Keratinocyte (primary cell): ENCODE results near the gene ILDR1. TPM values are rescaled to one million over a fixed set of nuclear protein-coding genes. Genes with fewer than 3 reads are reported as not detected.

Experiments
- DNase-seq: peaks from one replicate; pipeline ENCODE4 v3.0.0-alpha.2; 2011; ENCODE audit warnings: low read depth, missing footprints, low spot score
- FAIRE-seq: peaks from 2 replicates; lab custom pipeline; 2011; peaks lifted over from hg19 to GRCh38; lab: Jason Lieb, UNC
- H2AFZ ChIP-seq: 2 replicates; pipeline ENCODE4 v1.6.0; 2012; ENCODE audit warnings: low read length, control low read depth, inconsistent platforms; ENCODE audit not compliant: control insufficient read depth
- H3K27ac ChIP-seq: 2 replicates; pipeline ENCODE4 v1.5.1; 2011; ENCODE audit warnings: low read length; ENCODE audit not compliant: control insufficient read depth, insufficient read depth
- H3K27me3 ChIP-seq: 3 replicates; pipeline ENCODE4 v1.6.0; 2011; ENCODE audit warnings: low read length; ENCODE audit not compliant: control insufficient read depth, insufficient read depth; ENCODE audit errors: extremely low read depth
- H3K36me3 ChIP-seq, 2 experiments: 2 replicates in 1 of 2; 3 replicates in 1 of 2; pipeline ENCODE4 v1.5.1; 2011; ENCODE audit warnings: low read length in 2 of 2, mild to moderate bottlenecking in 1 of 2; ENCODE audit not compliant: control insufficient read depth in 2 of 2, insufficient read depth in 2 of 2; ENCODE audit errors: extremely low read depth in 1 of 2
- H3K4me1 ChIP-seq: 3 replicates; pipeline ENCODE4 v1.5.1; 2011; ENCODE audit warnings: low read length; ENCODE audit not compliant: control insufficient read depth, insufficient read depth; ENCODE audit errors: extremely low read depth
- H3K4me2 ChIP-seq: 3 replicates; pipeline ENCODE4 v1.6.0; 2011; ENCODE audit warnings: low read depth, low read length; ENCODE audit not compliant: control insufficient read depth, insufficient read depth; ENCODE audit errors: extremely low read depth
- H3K4me3 ChIP-seq, 3 experiments: fragments of 200-600 bp in 1 of 3; sonication (generic) in 1 of 3; 2 replicates in 2 of 3; 3 replicates in 1 of 3; pipeline ENCODE4 v1.5.1; 2011 to 2016; ENCODE audit warnings: low read length in 3 of 3, mild to moderate bottlenecking in 3 of 3, control low read depth in 2 of 3, inconsistent platforms in 1 of 3, low read depth in 1 of 3, mixed read lengths in 1 of 3, mixed run types in 1 of 3, moderate library complexity in 1 of 3; ENCODE audit not compliant: control insufficient read depth in 2 of 3, insufficient read depth in 2 of 3; ENCODE audit errors: extremely low read depth in 1 of 3
- H3K79me2 ChIP-seq: 2 replicates; pipeline ENCODE4 v1.6.0; 2012; ENCODE audit warnings: low read length; ENCODE audit not compliant: control insufficient read depth, insufficient read depth
- H3K9ac ChIP-seq: 3 replicates; pipeline ENCODE4 v1.6.0; 2011; ENCODE audit warnings: low read length; ENCODE audit not compliant: control insufficient read depth, insufficient read depth; ENCODE audit errors: extremely low read depth
- H3K9me1 ChIP-seq: 3 replicates; pipeline ENCODE4 v1.6.0; 2011; ENCODE audit warnings: low read length; ENCODE audit not compliant: control insufficient read depth, insufficient read depth; ENCODE audit errors: extremely low read depth
- H3K9me3 ChIP-seq: 2 replicates; pipeline ENCODE4 v1.5.1; 2012; ENCODE audit warnings: low read depth, low read length; ENCODE audit not compliant: control insufficient read depth
- H4K20me1 ChIP-seq: 3 replicates; pipeline ENCODE4 v1.6.0; 2011; ENCODE audit warnings: low read length; ENCODE audit not compliant: control insufficient read depth, insufficient read depth; ENCODE audit errors: extremely low read depth
- EZH2 ChIP-seq: IDR thresholded peaks from one replicate; pipeline ENCODE4 v1.6.1; 2012; ENCODE audit warnings: inconsistent platforms, mild to moderate bottlenecking, low read length, moderate library complexity
- dilution Hi-C: fragments of 300-500 bp; cut with MboI; formaldehyde crosslinking; loops from one replicate; pipeline ENCODE4 v1.7.0; 2020; ENCODE audit warnings: low sequenced_read_pairs; ENCODE audit not compliant: extremely low pct_ligation_motif_present
- polyA plus RNA-seq, 5 experiments: library from polyadenylated mRNA; depleted of rRNA in 3 of 5; stranded (reverse) in 3 of 5; stranded (forward) in 1 of 5; unstranded in 1 of 5; fragments of >200 nt; gene quantifications; 1 replicate in 1 of 5; 2 replicates in 3 of 5; 3 replicates in 1 of 5; pipeline versions ENCODE4 v1.2.1 to v1.2.3, GENCODE V29; 2011 to 2012; ENCODE audit warnings: missing spikeins in 2 of 5, low read depth in 1 of 5, low replicate concordance in 1 of 5
- TF ChIP-seq, protein P1 (sequence below), 3 experiments: IDR thresholded peaks in 1 of 3; conservative IDR thresholded peaks in 1 of 3; optimal IDR thresholded peaks in 1 of 3; 2 replicates in 2 of 3; 3 replicates in 1 of 3; pipeline versions ENCODE3 to v1.5.1; 2011; ENCODE audit warnings: low read length in 3 of 3, mild to moderate bottlenecking in 3 of 3, moderate library complexity in 2 of 3, control low read depth in 1 of 3, inconsistent platforms in 1 of 3; ENCODE audit not compliant: insufficient read depth in 2 of 3; ENCODE audit errors: extremely low read depth in 1 of 3

ILDR1 gene
- polyA plus RNA-seq, 1 donor (not counting 4 experiments of a cell fraction or from before 2014, with no cell fraction given) = 0.09 TPM

DNA sequence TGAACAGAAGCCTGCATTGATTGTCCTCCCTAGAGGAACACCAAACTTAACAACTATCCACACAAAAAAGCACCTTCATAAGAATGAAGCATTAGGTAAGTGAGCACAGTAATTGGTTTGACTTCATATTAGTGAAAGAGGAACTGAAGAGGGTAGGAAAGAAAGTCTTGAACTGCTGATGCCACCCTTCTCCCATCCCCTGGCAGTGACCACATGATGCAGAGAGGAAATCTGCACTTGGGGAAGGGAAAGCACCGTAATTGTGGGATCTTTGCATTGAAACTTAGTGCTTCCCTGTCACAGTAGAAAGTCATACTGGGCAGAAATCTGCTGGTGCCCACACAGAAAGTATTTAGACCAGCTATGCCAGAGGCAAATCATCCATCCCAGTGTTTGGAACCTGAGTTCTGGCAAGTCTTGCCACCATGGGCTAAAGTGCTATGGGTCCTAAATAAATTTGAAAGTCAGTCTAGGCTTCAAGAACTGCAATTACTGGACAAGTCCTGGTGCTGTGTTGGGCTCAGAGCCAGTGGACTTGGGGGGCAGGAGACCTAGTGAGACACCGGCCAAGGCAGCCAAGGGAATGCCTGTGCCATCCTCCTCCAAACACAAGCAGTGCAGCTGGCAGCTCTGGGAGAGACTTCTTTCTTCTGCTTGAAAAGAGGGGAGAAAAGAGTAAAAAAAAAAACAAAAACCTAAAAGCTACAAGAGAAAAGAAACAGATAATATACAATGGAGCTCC, 64.2 kb downstream of the ILDR1 start:
- Histone ChIP-seq H3K36me3 (no peaks in the 10 kb centered on the region), H3K9me3 (no peaks in the 10 kb centered on the region), H3K79me2 (no peaks in the 10 kb centered on the region), H4K20me1 (no peaks in the 10 kb centered on the region), H3K4me1 (no peaks in the 10 kb centered on the region), H3K4me3 (no peak overlapping the region), H3K9ac (no peak overlapping the region), H3K9me1 (no peaks in the 10 kb centered on the region), H3K27me3 (no peaks in the 10 kb centered on the region), H3K4me2 (no peak overlapping the region), H2AFZ (no peak overlapping the region), H3K27ac (no peak overlapping the region)
- dilution Hi-C loops = no loop called here
- DNase-seq (no peak), FAIRE-seq (no peak)
- TF ChIP-seq, protein P1, sequence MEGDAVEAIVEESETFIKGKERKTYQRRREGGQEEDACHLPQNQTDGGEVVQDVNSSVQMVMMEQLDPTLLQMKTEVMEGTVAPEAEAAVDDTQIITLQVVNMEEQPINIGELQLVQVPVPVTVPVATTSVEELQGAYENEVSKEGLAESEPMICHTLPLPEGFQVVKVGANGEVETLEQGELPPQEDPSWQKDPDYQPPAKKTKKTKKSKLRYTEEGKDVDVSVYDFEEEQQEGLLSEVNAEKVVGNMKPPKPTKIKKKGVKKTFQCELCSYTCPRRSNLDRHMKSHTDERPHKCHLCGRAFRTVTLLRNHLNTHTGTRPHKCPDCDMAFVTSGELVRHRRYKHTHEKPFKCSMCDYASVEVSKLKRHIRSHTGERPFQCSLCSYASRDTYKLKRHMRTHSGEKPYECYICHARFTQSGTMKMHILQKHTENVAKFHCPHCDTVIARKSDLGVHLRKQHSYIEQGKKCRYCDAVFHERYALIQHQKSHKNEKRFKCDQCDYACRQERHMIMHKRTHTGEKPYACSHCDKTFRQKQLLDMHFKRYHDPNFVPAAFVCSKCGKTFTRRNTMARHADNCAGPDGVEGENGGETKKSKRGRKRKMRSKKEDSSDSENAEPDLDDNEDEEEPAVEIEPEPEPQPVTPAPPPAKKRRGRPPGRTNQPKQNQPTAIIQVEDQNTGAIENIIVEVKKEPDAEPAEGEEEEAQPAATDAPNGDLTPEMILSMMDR (optimal IDR thresholded peaks at IDR 0.05 in 1 of 3, IDR thresholded peaks at IDR 0.05 in 1 of 3, conservative IDR thresholded peaks at IDR 0.05 in 1 of 3; ENCODE audit: extremely low read depth in 1 of 3, insufficient read depth in 2 of 3, low read length in 3 of 3) = no peak
- TF ChIP-seq EZH2 = no peak

DNA sequence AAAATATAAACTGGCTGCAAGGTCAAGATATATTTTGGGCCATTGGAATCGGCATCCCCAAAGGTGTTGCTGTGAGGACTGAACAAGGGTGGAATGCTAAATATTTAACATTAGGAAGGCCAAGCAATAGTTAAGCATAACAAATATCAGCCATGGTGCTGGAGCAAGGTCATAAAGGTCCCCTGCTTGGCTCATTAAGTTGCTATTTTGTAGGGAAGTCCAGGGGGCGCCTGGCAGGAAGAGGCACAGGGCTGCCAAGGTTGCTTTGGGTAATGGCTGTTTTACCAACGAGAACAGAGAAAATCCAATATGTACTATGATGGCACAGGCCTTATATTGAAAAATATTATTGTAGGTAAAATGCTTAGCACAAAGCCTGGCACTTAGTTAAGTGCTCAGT, 65.7 kb downstream of the ILDR1 start:
- Histone ChIP-seq H3K79me2 (no peaks in the 10 kb centered on the region), H3K27me3 (no peaks in the 10 kb centered on the region), H3K9me1 (no peaks in the 10 kb centered on the region), H3K4me2 (no peak overlapping the region), H3K27ac (no peak overlapping the region), H3K4me1 (no peaks in the 10 kb centered on the region), H3K9ac (no peak overlapping the region), H2AFZ (no peak overlapping the region), H4K20me1 (no peaks in the 10 kb centered on the region), H3K9me3 (no peaks in the 10 kb centered on the region), H3K36me3 (no peaks in the 10 kb centered on the region), H3K4me3 (no peak overlapping the region)
- TF ChIP-seq EZH2 = no peak
- TF ChIP-seq, protein P1 (optimal IDR thresholded peaks at IDR 0.05 in 1 of 3, IDR thresholded peaks at IDR 0.05 in 1 of 3, conservative IDR thresholded peaks at IDR 0.05 in 1 of 3; ENCODE audit: extremely low read depth in 1 of 3, insufficient read depth in 2 of 3, low read length in 3 of 3) = no peak
- FAIRE-seq = no peak
- dilution Hi-C loops = no loop called here
- no peak for DNase-seq
